CD4-positive, alpha-beta T cell treated with Interferon alpha-2 for 1 hour (primary cell): ENCODE measurements around the gene ATP8B3.
"Not testable (repeated sequence)": the region's sequence is repeated elsewhere in the genome, so short reads cannot be mapped to it uniquely, and the experiment has no call there.

Experiments
- DNase-seq, 2 donors: peaks; one replicate each; pipeline ENCODE4 v3.0.0-alpha.2; 2020 to 2022

ATP8B3 gene

GRCh38 chr19:1816530-1817298 is 4.6 kb upstream of the ATP8B3 start:
- no peak for DNase-seq

GRCh38 chr19:1815605-1816529 is 3.8 kb upstream of the ATP8B3 start:
- no peak for DNase-seq

DNA sequence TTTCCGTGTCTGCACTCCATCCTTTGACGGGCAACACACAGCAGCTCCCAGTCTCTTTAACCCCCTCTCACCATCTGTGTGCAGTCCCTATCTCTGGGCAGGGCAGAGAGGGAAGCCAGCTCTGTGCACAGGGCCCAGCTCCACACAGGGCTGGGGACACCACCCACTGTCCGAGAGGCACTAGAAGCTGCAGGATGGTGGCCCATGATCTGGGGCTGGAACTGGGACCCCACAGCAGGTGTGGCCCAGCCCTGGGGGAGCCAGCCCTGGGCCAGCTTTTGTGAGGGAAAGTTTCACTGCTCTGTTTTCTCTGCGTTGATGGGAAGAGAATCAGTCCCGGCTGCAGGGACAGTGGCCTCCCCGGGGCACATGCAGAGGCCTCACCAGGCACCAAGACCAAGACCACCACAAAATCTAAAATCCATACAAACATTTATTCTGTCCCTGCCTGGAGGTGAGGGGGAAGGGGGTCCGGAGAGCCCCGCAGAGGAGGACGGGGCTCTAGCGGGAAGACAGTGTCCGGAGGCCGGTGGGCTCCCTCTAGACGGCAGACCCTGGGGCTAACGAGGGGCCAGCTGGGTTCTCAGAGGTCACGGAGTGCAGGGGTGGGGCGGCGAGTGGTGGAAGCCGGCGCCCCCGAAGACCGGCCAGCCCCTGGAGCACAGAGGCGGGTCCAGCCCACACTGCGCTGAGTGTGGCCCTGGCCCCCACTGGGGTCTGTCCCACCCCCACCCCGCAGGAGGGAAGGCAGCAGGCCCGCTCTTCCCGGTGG is 2.9 kb upstream of the ATP8B3 start:
- no peak for DNase-seq

- DNase-seq: no peak
Measured at GRCh38 chr19:1814391-1814790, 2.3 kb upstream of the ATP8B3 start.

- no peak for DNase-seq
Measured at GRCh38 chr19:1813192-1814182, 1.4 kb upstream of the ATP8B3 start.

GRCh38 chr19:1812426-1813191 is 533 bp upstream of the ATP8B3 start:
- DNase-seq: peak; percentile 92

DNA sequence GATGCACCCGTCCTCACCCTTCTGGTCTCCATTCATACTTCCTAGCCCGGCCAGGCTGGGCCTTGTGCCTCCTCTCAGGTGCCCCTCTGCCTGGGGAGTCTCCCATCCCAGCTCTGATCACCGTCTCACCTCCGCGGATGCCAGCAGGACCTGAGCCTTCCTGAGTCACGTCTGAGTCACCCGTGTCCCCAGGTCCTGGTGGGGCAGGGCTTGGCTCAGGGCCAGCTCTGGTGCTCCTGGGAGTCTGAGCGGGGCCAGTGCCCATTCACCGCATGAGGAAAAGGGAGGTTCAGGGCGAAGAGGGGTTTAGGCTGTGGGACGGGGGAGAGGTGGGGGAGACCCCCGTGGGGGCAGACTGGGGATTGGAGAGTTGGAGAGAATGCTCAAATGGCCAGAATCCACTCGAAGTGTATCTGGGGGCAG is 593 bp downstream of the ATP8B3 start:
- DNase-seq: peak; percentile 15 to 21

GRCh38 chr19:1810439-1811160 is 1.5 kb downstream of the ATP8B3 start:
- DNase-seq: no peak

GRCh38 chr19:1809678-1810077 is 2.4 kb downstream of the ATP8B3 start:
- DNase-seq: no peak

- no peak for DNase-seq
Measured at GRCh38 chr19:1808395-1808731, 3.7 kb downstream of the ATP8B3 start.

GRCh38 chr19:1807695-1808394 is 4.2 kb downstream of the ATP8B3 start:
- no peak for DNase-seq

DNA sequence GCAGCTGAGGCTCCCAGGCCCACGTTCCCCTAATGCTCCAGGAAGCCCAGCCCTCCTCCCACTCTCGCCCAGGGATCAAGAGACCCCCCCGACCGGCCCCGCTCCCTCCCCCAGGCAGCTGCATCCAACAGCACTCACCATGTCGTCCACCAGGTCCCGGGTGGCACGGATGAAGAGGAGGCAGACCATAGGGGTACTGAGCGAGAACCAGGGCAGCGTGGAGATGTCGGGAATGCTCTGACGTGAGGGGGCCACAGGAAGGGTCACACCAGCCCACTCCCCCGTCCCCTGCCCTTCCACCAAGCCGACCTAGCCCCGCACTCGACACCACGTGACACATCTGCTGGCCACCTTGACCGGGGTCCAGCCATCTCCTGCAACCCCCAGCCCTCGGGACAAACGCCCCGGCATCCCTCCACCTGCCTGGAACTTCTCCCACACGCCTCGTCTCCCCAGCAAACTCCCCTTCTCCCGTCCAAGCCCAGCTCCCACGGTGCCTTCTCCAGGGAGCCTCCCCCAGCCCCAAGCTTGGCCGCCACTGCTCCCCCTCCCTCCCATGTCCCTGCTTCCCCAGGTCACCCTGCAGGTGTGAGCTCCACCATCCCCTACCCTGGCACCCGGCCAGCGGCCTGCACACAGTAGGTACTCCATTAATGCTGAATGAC is 4.9 kb downstream of the ATP8B3 start:
- DNase-seq: no peak

GRCh38 chr19:1806184-1807029 is 5.7 kb downstream of the ATP8B3 start:
- DNase-seq: no peak

- no peak for DNase-seq
Measured at GRCh38 chr19:1805401-1806183, 6.5 kb downstream of the ATP8B3 start.

DNA sequence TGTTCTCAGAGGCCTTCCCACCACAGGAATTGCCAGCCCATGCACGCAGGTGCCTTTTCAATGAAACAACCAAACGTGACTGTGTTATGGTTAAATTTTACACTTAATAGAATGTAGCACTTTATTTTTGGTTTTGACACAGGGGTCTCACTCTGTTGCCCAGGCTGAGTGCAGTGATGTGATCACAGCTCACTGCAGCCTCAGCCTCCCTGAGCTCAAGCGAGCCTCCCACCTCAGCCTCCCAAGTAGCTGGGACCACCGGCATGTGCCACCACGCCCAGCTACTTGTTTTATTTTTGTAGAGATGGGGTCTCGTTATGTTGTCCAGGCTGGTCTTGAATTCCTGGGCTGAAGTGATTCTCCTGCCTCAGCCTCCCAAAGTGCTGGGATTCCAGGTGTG is 7.2 kb downstream of the ATP8B3 start:
- DNase-seq: no peak

DNA sequence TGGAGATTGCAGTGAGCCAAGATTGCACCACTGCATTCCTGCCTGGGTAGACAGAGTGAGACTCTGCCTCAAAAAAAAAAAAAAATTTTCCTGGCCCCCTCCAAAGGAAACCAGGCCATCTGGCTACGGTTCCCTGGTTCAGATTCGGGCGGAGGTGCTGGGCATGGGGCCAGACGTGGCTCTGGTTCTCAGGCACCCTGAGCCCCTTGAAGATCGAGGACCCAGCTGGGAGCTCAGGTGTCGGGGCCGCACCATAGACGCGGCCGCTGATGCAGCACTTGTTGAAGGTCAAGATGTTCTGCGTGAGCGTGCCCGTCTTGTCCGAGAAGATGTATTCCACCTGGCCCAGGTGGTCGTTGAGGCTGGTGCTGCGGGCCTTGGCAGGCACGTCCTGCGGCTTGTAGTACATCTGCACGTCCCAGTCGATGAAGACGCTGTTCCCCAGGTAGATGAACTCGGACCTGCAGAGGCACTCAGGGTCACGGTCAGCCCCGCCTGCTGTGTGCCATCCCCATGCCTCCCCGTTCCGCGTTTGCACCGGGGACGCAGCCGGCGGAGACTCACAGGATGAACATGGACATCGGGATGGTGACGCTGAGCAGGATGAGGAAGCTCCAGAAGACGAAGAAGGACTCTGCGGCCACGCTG is 12.3 kb downstream of the ATP8B3 start:
- DNase-seq: no peak

- not testable (repeated sequence) for DNase-seq
Measured at GRCh38 chr19:1797313-1797712, 14.8 kb downstream of the ATP8B3 start.
